A673 (cell line): Measurements from ENCODE around the gene ISM1.

Source experiments
- EZH2 ChIP-seq: fragments of 200-600 bp; sonication (generic); IDR thresholded peaks from 2 replicates; pipeline ENCODE4 v1.6.1; 2017; ENCODE audit warnings: borderline replicate concordance, low read depth, mild to moderate bottlenecking, mixed read lengths, antibody characterized with exemption, low read length; ENCODE audit not compliant: poor library complexity, severe bottlenecking
- TF ChIP-seq, protein P1 (sequence below): fragments of 300-800, 200-600 bp; sonication (generic); conservative IDR thresholded peaks from 2 replicates; pipeline ENCODE4 v1.5.1; 2017; ENCODE audit warnings: low read depth, mild to moderate bottlenecking, antibody characterized with exemption, low read length, moderate library complexity, mixed read lengths

DNA sequence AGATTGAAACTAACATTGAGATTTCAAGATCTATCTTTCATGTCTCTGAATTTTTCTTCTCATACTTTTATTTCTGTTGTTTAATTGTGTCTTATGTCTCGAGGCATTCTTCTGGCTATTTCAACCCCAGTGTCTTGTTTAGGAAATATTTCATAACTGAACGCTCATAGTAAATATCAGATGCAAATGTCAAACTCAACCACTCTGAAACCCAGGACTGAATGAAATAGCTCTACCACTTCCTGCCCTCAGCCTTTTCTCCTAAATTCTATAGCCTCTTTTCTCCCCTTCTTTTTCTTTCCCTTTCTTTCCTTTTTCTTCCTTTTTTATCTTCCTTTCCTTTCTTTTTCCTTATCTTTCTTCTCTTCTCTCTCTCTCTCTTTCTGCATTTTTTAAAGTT is 7.7 kb downstream of the ISM1 start:
- TF ChIP-seq, protein P1, sequence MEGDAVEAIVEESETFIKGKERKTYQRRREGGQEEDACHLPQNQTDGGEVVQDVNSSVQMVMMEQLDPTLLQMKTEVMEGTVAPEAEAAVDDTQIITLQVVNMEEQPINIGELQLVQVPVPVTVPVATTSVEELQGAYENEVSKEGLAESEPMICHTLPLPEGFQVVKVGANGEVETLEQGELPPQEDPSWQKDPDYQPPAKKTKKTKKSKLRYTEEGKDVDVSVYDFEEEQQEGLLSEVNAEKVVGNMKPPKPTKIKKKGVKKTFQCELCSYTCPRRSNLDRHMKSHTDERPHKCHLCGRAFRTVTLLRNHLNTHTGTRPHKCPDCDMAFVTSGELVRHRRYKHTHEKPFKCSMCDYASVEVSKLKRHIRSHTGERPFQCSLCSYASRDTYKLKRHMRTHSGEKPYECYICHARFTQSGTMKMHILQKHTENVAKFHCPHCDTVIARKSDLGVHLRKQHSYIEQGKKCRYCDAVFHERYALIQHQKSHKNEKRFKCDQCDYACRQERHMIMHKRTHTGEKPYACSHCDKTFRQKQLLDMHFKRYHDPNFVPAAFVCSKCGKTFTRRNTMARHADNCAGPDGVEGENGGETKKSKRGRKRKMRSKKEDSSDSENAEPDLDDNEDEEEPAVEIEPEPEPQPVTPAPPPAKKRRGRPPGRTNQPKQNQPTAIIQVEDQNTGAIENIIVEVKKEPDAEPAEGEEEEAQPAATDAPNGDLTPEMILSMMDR = no peak
- TF ChIP-seq EZH2 = no peak
